PFSK-1 (cell line): ENCODE results near the gene DPP8. TPM values are rescaled to one million over a fixed set of nuclear protein-coding genes. Genes with fewer than 3 reads are reported as not detected.

Experiments used
- FOXP2 ChIP-seq: optimal IDR thresholded peaks from 2 replicates; pipeline ENCODE3; 2011; ENCODE audit warnings: borderline replicate concordance, control low read depth, inconsistent platforms; ENCODE audit not compliant: insufficient read depth; ENCODE audit errors: extremely low read length, extremely low read depth
- POLR2AphosphoS5 ChIP-seq: IDR thresholded peaks from 2 replicates; pipeline ENCODE4 v1.6.1; 2012; ENCODE audit warnings: low read depth, mild to moderate bottlenecking, control low read depth, low read length, moderate library complexity
- SIN3A ChIP-seq: IDR thresholded peaks from 2 replicates; pipeline ENCODE4 v1.6.1; 2012; ENCODE audit warnings: mild to moderate bottlenecking, low read length, moderate library complexity, borderline replicate concordance; ENCODE audit not compliant: insufficient read depth
- TAF1 ChIP-seq: IDR thresholded peaks from 2 replicates; pipeline ENCODE4 v1.6.1; 2012; ENCODE audit warnings: low read length, control low read depth, borderline replicate concordance; ENCODE audit not compliant: insufficient read depth
- polyA plus RNA-seq: library from polyadenylated mRNA; unstranded; fragments of >200 nt; gene quantifications from one replicate; pipeline ENCODE4 v1.2.1, GENCODE V29; 2012; ENCODE audit warnings: low read depth, missing spikeins; ENCODE audit not compliant: insufficient read length
- TF ChIP-seq, protein P1 (sequence below), 2 experiments: IDR thresholded peaks; 2 replicates each; pipeline versions ENCODE4 v1.6.1 to v1.8.0; 2011 to 2012; ENCODE audit warnings: low read depth in 2 of 2, low read length in 2 of 2, control low read depth in 1 of 2, inconsistent platforms in 1 of 2, mild to moderate bottlenecking in 1 of 2, moderate library complexity in 1 of 2; ENCODE audit not compliant: insufficient read depth in 1 of 2

The DPP8 gene
- 25.1 TPM for polyA plus RNA-seq

DNA sequence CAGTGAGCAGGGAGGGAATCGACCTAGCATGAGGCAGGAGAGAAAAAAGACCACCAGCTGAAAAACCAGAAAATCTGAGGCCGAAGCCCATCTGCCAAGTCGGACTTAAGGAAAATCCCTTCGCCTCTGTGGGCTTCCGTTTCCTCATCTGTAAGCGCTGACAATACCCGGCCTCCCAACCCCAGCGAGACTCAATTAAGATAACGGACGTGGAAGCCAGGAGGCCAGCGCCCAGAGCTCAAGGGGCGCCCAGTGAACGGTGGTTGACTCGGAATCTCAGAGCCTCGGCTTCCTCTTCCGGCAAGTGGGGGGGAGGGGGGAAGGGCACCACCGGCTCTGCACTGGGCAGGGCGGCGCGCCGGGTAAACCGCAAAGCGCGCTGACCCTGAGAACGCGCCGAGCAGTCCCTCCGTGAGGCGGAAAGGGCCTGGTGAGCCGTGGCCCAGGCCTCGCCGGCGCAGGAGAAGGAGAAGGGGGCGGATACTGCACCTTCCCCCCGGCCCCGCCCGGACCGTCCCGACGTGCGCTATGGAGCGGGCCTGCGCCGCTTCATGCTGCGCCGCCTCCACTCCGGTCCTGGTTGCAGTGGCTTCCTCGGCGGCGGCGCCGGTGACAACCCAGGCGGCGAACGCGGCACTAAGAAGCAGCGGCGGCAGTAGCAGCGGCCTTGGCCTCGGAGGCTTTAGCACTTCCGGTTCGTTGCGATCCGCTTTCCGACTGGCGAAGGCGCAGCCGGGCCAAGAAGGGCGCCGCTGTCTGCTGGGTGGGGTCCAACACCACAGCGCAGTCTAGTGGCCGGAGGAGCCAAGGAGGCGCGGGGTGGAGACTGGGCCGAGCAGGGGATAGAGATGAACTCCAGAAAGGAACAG lies at the start of gene DPP8:
TSS of gene DPP8 (minus strand) at position 693 of the 869 bp plus-strand sequence. CDS start 5,136 bp downstream, outside the sequence.
- TF ChIP-seq FOXP2 (peak; percentile 81), SIN3A (peak; percentile 61; the same call in 1 of the 2 replicates), POLR2AphosphoS5 (peak; percentile 98), TAF1 (peak; percentile 84; the same call in 1 of the 2 replicates)
- TF ChIP-seq, protein P1, sequence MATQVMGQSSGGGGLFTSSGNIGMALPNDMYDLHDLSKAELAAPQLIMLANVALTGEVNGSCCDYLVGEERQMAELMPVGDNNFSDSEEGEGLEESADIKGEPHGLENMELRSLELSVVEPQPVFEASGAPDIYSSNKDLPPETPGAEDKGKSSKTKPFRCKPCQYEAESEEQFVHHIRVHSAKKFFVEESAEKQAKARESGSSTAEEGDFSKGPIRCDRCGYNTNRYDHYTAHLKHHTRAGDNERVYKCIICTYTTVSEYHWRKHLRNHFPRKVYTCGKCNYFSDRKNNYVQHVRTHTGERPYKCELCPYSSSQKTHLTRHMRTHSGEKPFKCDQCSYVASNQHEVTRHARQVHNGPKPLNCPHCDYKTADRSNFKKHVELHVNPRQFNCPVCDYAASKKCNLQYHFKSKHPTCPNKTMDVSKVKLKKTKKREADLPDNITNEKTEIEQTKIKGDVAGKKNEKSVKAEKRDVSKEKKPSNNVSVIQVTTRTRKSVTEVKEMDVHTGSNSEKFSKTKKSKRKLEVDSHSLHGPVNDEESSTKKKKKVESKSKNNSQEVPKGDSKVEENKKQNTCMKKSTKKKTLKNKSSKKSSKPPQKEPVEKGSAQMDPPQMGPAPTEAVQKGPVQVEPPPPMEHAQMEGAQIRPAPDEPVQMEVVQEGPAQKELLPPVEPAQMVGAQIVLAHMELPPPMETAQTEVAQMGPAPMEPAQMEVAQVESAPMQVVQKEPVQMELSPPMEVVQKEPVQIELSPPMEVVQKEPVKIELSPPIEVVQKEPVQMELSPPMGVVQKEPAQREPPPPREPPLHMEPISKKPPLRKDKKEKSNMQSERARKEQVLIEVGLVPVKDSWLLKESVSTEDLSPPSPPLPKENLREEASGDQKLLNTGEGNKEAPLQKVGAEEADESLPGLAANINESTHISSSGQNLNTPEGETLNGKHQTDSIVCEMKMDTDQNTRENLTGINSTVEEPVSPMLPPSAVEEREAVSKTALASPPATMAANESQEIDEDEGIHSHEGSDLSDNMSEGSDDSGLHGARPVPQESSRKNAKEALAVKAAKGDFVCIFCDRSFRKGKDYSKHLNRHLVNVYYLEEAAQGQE (IDR thresholded peaks at IDR 0.05; ENCODE audit: insufficient read depth in 1 of 2, low read depth in 2 of 2, low read length in 2 of 2) = peak in 1 of 2 experiments; percentile 34; a peak in 2 of 4 replicates

DNA sequence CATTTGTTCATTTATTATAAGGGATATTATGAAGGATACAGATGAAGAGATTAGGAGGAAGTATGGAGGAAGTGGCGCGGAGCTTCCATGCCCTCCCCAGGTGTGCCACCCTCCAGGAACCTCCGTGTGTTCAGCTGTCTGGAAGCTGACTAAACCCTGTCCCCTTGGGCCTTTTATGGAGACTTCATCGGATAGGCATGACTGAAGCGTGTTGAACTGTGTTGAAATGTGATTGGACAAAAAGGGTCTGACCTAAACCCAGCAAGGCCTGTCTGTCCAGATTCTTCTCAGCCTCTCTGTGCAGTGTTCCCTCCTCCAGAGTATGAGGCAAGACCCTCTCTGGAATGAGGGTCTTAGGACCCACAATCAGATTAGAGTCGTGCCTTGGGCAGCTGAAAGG lies 44.4 kb upstream of the DPP8 start:
- TF ChIP-seq SIN3A (no peak), POLR2AphosphoS5 (no peak), FOXP2 (no peak), TAF1 (no peak)
- TF ChIP-seq, protein P1 (IDR thresholded peaks at IDR 0.05; ENCODE audit: insufficient read depth in 1 of 2, low read depth in 2 of 2, low read length in 2 of 2) = no peak

DNA sequence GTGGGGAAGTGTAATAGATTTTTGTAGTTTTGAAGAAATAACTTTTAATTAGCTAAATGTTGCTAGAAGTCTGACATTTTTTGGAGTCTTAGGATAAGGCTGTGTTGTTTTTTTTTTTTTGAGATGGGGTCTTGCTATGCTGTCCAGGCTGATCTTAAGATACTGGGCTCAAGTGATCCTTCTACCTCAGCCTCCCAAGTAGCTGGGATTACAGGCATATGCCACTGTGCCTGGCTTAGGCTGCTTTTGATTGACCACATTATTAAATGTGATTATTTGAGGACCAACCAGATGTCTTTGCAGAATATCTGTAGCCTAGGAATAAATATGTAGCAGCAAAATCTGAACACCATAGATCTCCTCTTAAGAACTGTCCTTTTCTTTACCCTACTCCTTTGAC lies 42.5 kb upstream of the DPP8 start:
- TF ChIP-seq FOXP2 = no peak
- no peak for TF ChIP-seq POLR2AphosphoS5
- TF ChIP-seq, protein P1 (IDR thresholded peaks at IDR 0.05; ENCODE audit: insufficient read depth in 1 of 2, low read depth in 2 of 2, low read length in 2 of 2) = no peak

DNA sequence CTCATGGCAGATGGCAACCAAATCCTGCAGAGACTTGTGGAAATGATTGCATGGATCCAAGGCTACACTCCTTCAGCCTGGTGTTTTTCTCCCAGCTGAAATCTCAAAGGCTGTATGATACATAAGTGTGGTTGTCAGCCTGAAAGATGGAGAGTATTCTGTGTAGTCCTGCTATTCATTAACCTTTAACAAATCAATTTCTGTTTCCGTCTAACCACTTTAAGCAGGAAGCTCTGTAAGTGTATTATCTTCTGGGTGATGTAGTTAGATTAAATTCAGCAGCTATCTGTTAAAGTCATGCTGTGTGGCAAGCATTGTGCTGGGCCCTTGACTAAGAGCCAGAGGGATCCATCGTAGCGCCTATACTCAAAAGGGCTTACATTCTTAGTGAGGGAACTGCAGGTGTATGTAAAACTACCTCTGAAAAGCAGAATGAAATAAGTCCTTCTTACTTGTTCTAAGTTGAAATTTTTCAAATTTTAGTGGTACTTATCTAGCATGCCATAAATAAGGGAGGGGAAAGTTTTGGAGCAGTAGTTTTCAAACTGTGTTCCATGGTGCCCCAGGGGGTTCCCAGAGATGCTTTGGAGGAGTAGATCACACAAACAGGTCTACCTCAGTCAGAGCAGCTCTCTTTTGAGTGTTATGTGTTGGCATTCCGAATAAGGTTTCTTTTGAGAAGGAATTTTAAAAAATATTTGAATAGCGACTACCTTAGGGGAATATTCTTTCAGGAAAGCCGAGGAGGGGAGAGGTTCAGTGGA lies 41.7 kb upstream of the DPP8 start:
- no peak for TF ChIP-seq POLR2AphosphoS5
- TF ChIP-seq, protein P1 (IDR thresholded peaks at IDR 0.05; ENCODE audit: insufficient read depth in 1 of 2, low read depth in 2 of 2, low read length in 2 of 2) = no peak
- no peak for TF ChIP-seq SIN3A
- no peak for TF ChIP-seq TAF1
- no peak for TF ChIP-seq FOXP2
